HepG2 (cell line): ENCODE data around the gene AKAP7. TPM values are rescaled to one million over a fixed set of nuclear protein-coding genes. Genes with fewer than 3 reads are reported as not detected.

Experiments
- ATAC-seq: fragments of 200-7000 bp; cut with Tn5 transposase; 3 replicates; pipeline ENCODE4 v1.9.1; 2020; ENCODE audit warnings: mild to moderate bottlenecking, moderate library complexity
- BruUV-seq: library from RNA; stranded (reverse); fragments of 400-500 nt; replicated peaks from 2 replicates; lab custom pipeline; 2021; lab: Mats Ljungman, UMichigan
- CTCF ChIA-PET: fragments of 300-600 bp; formaldehyde crosslinking; extraction: SDS; loops from one replicate; lab custom pipeline; 2021; ENCODE audit warnings: low total read pairs, inconsistent platforms, low intra/inter-chr PET ratio; lab: Yijun Ruan, JAX
- POLR2A ChIA-PET: fragments of 350-600 bp; sonication (Branson Sonifier 250); formaldehyde crosslinking; loops from one replicate; lab custom pipeline; 2020; ENCODE audit warnings: antibody characterized with exemption, inconsistent platforms; lab: Yijun Ruan, JAX
- DNase-seq: peaks from one replicate; pipeline ENCODE4 v3.0.0-alpha.2; 2015; ENCODE audit warnings: low spot score
- FAIRE-seq: peaks from 3 replicates; lab custom pipeline; 2011; peaks lifted over from hg19 to GRCh38; lab: Jason Lieb, UNC
- H2AFZ ChIP-seq: one replicate; pipeline ENCODE4 v1.6.1; 2011; ENCODE audit warnings: low read length, inconsistent platforms
- H3K27ac ChIP-seq: fragments of 300-600 bp; 3 replicates; pipeline ENCODE4 v1.8.0; 2011; ENCODE audit warnings: mixed run types, mild to moderate bottlenecking, mixed read lengths, low read length, inconsistent platforms; ENCODE audit not compliant: insufficient read depth; ENCODE audit errors: extremely low read length
- H3K27me3 ChIP-seq, 2 experiments: fragments of 200-600 bp in 1 of 2; 2 replicates in 1 of 2; 3 replicates in 1 of 2; pipeline versions ENCODE4 v1.6.0 to v1.8.0; 2011; ENCODE audit warnings: low read length in 2 of 2, mild to moderate bottlenecking in 2 of 2, moderate library complexity in 2 of 2, inconsistent platforms in 1 of 2; ENCODE audit not compliant: insufficient read depth in 2 of 2, control insufficient read depth in 1 of 2
- H3K36me3 ChIP-seq, 2 experiments: fragments of 200-600 bp in 1 of 2; replicated peaks in 1 of 2; 2 replicates in 1 of 2; 3 replicates in 1 of 2; pipeline versions ENCODE4 v1.5.1 to v1.8.0; 2011; ENCODE audit warnings: low read length in 2 of 2, inconsistent platforms in 1 of 2; ENCODE audit not compliant: insufficient read depth in 2 of 2, control insufficient read depth in 1 of 2
- H3K4me1 ChIP-seq: 2 replicates; pipeline ENCODE4 v1.5.1; 2012; ENCODE audit warnings: low read length, inconsistent platforms; ENCODE audit not compliant: insufficient read depth
- H3K4me2 ChIP-seq: 2 replicates; pipeline ENCODE4 v1.6.0; 2011; ENCODE audit warnings: low read depth, low read length, inconsistent platforms
- H3K4me3 ChIP-seq, 3 experiments: fragments of 200-600 bp in 1 of 3; sonication (generic), shearing (Covaris generic) in 1 of 3; replicated peaks in 1 of 3; 2 replicates each; pipeline ENCODE4 v1.5.1; 2011 to 2016; ENCODE audit warnings: low read length in 3 of 3, inconsistent platforms in 2 of 3, low read depth in 2 of 3, mild to moderate bottlenecking in 2 of 3, control low read depth in 1 of 3, mixed read lengths in 1 of 3; ENCODE audit not compliant: insufficient read depth in 1 of 3
- H3K79me2 ChIP-seq: one replicate; pipeline ENCODE4 v1.6.1; 2011; ENCODE audit warnings: low read length, inconsistent platforms; ENCODE audit not compliant: insufficient read depth
- H3K9ac ChIP-seq: 2 replicates; pipeline ENCODE4 v1.6.0; 2011; ENCODE audit warnings: mild to moderate bottlenecking, low read depth, low read length, inconsistent platforms; ENCODE audit not compliant: insufficient read depth
- H3K9me3 ChIP-seq: 2 replicates; pipeline ENCODE4 v1.5.1; 2012; ENCODE audit warnings: mild to moderate bottlenecking, low read length
- H4K20me1 ChIP-seq: 2 replicates; pipeline ENCODE4 v1.6.0; 2011; ENCODE audit warnings: inconsistent platforms, mild to moderate bottlenecking, low read length, moderate library complexity; ENCODE audit not compliant: insufficient read depth
- GATAD2A ChIP-seq: IDR thresholded peaks from 2 replicates; pipeline ENCODE4 v1.6.1; 2016
- KMT2B ChIP-seq: IDR thresholded peaks from 2 replicates; pipeline ENCODE4 v1.6.1; 2016; ENCODE audit warnings: missing genetic modification reagents, missing compliant biosample characterization
- MAZ ChIP-seq, 2 experiments: sonication (generic) in 1 of 2; formaldehyde crosslinking in 1 of 2; IDR thresholded peaks; 2 replicates each; pipeline versions ENCODE4 v1.5.0 to v1.6.1; 2012 to 2020; ENCODE audit warnings: low read depth in 2 of 2, mild to moderate bottlenecking in 2 of 2, borderline replicate concordance in 1 of 2, improper control_type of control experiment in 1 of 2, low read length in 1 of 2, missing genetic modification reagents in 1 of 2, moderate library complexity in 1 of 2
- MYNN ChIP-seq: sonication (generic); formaldehyde crosslinking; IDR thresholded peaks from 2 replicates; pipeline ENCODE4 v1.4.0; 2020; ENCODE audit warnings: mild to moderate bottlenecking, low read depth, missing genetic modification reagents
- NR2F2 ChIP-seq: IDR thresholded peaks from 2 replicates; pipeline ENCODE4 v1.6.1; 2012; ENCODE audit warnings: low read depth, inconsistent platforms, borderline replicate concordance
- SKI ChIP-seq: fragments of 450-650 bp; IDR thresholded peaks from one replicate; pipeline ENCODE4 v1.6.1; 2018; ENCODE audit warnings: mild to moderate bottlenecking; ENCODE audit not compliant: partially characterized antibody
- SMC3 ChIP-seq: IDR thresholded peaks from 2 replicates; pipeline ENCODE4 v1.6.1; 2011; ENCODE audit warnings: low read length, improper control_type of control experiment
- TBP ChIP-seq: sonication (generic); formaldehyde crosslinking; IDR thresholded peaks from 2 replicates; pipeline ENCODE4 v1.5.0; 2020; ENCODE audit warnings: missing genetic modification reagents
- ZNF317 ChIP-seq: sonication (generic); formaldehyde crosslinking; IDR thresholded peaks from 2 replicates; pipeline ENCODE4 v1.5.0; 2020; ENCODE audit warnings: mild to moderate bottlenecking, missing genetic modification reagents
- ZNF569 ChIP-seq: sonication (generic); formaldehyde crosslinking; IDR thresholded peaks from 2 replicates; pipeline ENCODE4 v1.5.0; 2020; ENCODE audit warnings: mild to moderate bottlenecking, missing genetic modification reagents, moderate library complexity, borderline replicate concordance
- ZNF607 ChIP-seq: sonication (generic); formaldehyde crosslinking; IDR thresholded peaks from 2 replicates; pipeline ENCODE4 v1.5.1; 2020; ENCODE audit warnings: missing genetic modification reagents, mild to moderate bottlenecking, borderline replicate concordance
- ZZZ3 ChIP-seq: sonication (generic); formaldehyde crosslinking; IDR thresholded peaks from 2 replicates; pipeline ENCODE4 v1.4.0; 2020; ENCODE audit warnings: missing genetic modification reagents, mild to moderate bottlenecking, borderline replicate concordance
- WGBS: methylation state at CpG from one replicate; pipeline ENCODE4 v1.1.6; 2017; ENCODE audit warnings: low lambda C conversion rate; 5-methylcytosine and 5-hydroxymethylcytosine counted together
- in situ Hi-C: cut with HindIII; loops from 2 replicates; pipeline ENCODE4 v1.10.0; 2017; ENCODE audit warnings: low pct_unique_long_range_greater_than_20kb; ENCODE audit not compliant: extremely low pct_ligation_motif_present
- intact Hi-C: fragments of 100-400 bp; cut with micrococcal nuclease; formaldehyde crosslinking; loops from one replicate; pipeline ENCODE4 v1.10.0; 2022; ENCODE audit not compliant: unreplicated experiment
- polyA plus RNA-seq, 8 experiments: library from polyadenylated mRNA; depleted of rRNA in 3 of 8; stranded (reverse) in 7 of 8; unstranded in 1 of 8; fragments of >200 nt; fragmentation: Illumina TruSeq in 4 of 8; extraction: Trizol in 4 of 8; gene quantifications; 2 replicates each; pipeline versions ENCODE4 v1.2.1 to v1.2.3, GENCODE V29; 2011 to 2016; ENCODE audit warnings: low read depth in 4 of 8, missing spikeins in 1 of 8, mixed read lengths in 1 of 8; ENCODE audit not compliant: insufficient read depth in 1 of 8
- total RNA-seq, 5 experiments: library from RNA; depleted of rRNA; stranded (reverse); fragments of >200 nt; fragmentation: Illumina TruSeq; extraction: Trizol; gene quantifications; 2 replicates each; pipeline ENCODE4 v1.2.3, GENCODE V29; 2016; ENCODE audit warnings: low read depth in 1 of 5
- TF ChIP-seq, protein P1 (sequence below): sonication (generic); formaldehyde crosslinking; IDR thresholded peaks from 2 replicates; pipeline ENCODE4 v1.8.1; 2022; ENCODE audit warnings: mild to moderate bottlenecking, missing genetic modification reagents
- TF ChIP-seq, protein P2 (sequence below): sonication (generic); formaldehyde crosslinking; IDR thresholded peaks from 2 replicates; pipeline ENCODE4 v1.4.0; 2020; ENCODE audit warnings: missing genetic modification reagents

Gene AKAP7
- total and polyA plus RNA-seq, 2 of the 13 experiments (the other 11 are each of a cell fraction or from before 2014, with no cell fraction given) = 3.6 to 11.7 TPM

DNA sequence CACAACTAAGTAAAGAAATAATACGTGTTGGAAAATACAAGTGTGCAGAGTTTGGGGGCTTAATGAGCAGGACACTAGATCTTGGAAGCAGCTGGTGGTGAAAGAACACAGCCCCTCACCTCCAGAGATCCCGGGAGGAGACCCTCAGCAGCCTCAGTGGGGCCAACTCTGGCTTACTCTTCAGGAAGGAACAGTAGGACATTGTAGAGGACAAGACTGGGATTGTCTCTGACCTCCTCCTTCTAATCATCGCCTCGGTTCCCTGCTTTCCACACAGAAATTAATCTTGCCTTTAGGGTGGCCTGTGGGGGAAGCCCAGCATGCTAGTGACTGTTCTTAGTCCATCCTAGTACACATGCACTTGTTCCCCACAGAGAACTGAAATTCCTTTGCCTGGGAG, 130.7 kb downstream of the AKAP7 start (continued):
- TF ChIP-seq SMC3 (no peak), GATAD2A (no peak), KMT2B (no peak), MAZ (IDR thresholded peaks at IDR 0.05; ENCODE audit: borderline replicate concordance, low read depth, low read length) (no peak), MAZ (CRISPR knock-in tag; IDR thresholded peaks at IDR 0.05; ENCODE audit: low read depth) (no peak), MYNN (no peak), ZNF317 (CRISPR knock-in tag) (no peak), ZNF607 (CRISPR knock-in tag) (no peak)
- TF ChIP-seq, protein P1, sequence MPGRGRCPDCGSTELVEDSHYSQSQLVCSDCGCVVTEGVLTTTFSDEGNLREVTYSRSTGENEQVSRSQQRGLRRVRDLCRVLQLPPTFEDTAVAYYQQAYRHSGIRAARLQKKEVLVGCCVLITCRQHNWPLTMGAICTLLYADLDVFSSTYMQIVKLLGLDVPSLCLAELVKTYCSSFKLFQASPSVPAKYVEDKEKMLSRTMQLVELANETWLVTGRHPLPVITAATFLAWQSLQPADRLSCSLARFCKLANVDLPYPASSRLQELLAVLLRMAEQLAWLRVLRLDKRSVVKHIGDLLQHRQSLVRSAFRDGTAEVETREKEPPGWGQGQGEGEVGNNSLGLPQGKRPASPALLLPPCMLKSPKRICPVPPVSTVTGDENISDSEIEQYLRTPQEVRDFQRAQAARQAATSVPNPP = no peak

DNA sequence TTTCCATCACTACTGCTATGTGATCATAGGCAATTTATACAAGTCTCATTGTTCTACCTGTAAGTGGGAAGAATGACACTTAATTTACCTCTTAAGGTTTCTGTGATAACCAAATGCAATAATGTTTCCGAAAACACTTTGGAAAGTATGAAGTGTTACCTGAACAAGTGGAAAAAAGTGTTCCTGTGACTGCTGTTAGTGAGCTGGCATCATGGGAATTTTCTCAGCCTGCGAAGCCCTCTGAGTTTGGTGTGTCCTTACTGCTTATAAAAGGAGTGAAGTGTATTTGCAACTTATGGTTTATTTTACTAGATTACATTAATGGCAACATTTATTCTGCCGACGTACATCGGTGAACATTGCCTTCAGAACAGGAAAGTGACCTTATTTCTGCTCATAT, 133.0 kb downstream of the AKAP7 start:
- no peak for TF ChIP-seq NR2F2
- TF ChIP-seq ZZZ3 (CRISPR knock-in tag) = no peak
- no peak for TF ChIP-seq ZNF569 (CRISPR knock-in tag)
- TF ChIP-seq, protein P2, sequence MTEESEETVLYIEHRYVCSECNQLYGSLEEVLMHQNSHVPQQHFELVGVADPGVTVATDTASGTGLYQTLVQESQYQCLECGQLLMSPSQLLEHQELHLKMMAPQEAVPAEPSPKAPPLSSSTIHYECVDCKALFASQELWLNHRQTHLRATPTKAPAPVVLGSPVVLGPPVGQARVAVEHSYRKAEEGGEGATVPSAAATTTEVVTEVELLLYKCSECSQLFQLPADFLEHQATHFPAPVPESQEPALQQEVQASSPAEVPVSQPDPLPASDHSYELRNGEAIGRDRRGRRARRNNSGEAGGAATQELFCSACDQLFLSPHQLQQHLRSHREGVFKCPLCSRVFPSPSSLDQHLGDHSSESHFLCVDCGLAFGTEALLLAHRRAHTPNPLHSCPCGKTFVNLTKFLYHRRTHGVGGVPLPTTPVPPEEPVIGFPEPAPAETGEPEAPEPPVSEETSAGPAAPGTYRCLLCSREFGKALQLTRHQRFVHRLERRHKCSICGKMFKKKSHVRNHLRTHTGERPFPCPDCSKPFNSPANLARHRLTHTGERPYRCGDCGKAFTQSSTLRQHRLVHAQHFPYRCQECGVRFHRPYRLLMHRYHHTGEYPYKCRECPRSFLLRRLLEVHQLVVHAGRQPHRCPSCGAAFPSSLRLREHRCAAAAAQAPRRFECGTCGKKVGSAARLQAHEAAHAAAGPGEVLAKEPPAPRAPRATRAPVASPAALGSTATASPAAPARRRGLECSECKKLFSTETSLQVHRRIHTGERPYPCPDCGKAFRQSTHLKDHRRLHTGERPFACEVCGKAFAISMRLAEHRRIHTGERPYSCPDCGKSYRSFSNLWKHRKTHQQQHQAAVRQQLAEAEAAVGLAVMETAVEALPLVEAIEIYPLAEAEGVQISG (CRISPR knock-in tag) = no peak
- no peak for TF ChIP-seq TBP (CRISPR knock-in tag)
- no peak for TF ChIP-seq SKI
- Histone ChIP-seq H3K4me2 (no peak overlapping the region), H3K9me3 (no peaks in the 10 kb centered on the region), H3K36me3 (no peaks in the 10 kb centered on the region), H4K20me1 (no peaks in the 10 kb centered on the region), H3K79me2 (no peaks in the 10 kb centered on the region), H3K4me1 (no peaks in the 10 kb centered on the region), H3K27me3 (no peaks in the 10 kb centered on the region), H2AFZ (no peak overlapping the region), H3K9ac (no peak overlapping the region), H3K27ac (no peak overlapping the region), H3K4me3 (no peak overlapping the region)
- no peak for DNase-seq
- no peak for ATAC-seq
- no TSS peak for BruUV-seq
- WGBS = 97% methylated on average over 5 of the region's 5 CpGs
- in situ Hi-C loops (no loop called here), intact Hi-C loops (no loop called here)
- ChIA-PET CTCF (no interaction called here), POLR2A (no interaction called here)
- no peak for FAIRE-seq
